Stimulated activated CD8-positive, alpha-beta memory T cell treated with anti-CD3 and anti-CD28 coated beads, Interleukin-7, amount 100 ng/mL, for 48 hours (primary cell): ENCODE measurements around the gene TBX1.
"Not testable (repeated sequence)": the region's sequence is repeated elsewhere in the genome, so short reads cannot be mapped to it uniquely, and the experiment has no call there.

Source experiments
- DNase-seq, 2 donors: peaks; one replicate each; pipeline ENCODE4 v3.0.0-alpha.2; 2020; ENCODE audit warnings: low read depth in 1 of 2; ENCODE audit errors: extremely low read depth in 1 of 2

Gene TBX1

DNA sequence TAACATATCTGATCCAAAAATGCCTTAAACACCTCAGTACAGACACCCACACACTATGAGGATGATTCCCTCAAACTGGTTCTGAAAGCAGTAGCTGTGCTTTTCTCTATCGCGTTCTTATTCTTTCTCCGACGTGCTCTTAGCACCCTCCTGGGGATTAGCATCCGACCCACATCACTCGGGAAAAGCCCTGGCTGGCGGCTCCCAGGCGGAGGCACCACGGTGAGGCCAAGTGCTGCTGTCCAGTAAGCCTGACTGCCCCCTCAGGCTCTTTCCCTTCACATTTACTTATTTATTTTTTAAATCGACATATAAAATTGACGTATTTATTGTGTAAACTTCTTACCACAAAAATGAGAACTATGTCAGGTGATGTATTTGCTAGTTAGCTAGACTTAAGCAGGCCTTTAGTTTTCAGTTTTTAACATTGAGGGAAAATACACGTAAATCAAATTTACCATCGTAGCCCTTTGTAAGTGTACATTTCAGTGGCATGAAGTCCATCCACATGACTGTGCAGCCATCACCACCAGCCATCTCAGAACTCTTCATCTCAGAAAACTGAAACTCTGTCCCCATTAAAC lies 19.2 kb downstream of the TBX1 start:
- no peak for DNase-seq

DNA sequence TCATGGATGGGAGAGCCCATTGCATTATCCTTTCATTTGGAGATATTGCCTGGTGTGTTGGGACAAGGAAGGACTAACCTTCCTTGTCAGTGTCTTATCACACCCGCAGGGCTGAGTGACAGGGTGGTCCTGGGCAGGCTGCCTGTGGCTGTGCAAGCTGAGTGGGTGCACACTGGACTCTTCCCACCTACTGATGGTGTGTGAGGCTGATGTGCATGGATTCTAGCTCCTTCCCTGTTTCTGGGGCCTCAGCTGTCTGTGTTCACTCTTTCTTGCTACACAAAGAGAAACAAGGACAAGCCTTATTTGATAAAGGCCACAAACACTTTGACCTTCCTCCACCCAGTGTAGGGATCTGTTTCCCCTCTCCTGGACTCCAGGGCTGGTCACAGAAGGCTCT lies 22.0 kb downstream of the TBX1 start:
- DNase-seq, result no peak

DNA sequence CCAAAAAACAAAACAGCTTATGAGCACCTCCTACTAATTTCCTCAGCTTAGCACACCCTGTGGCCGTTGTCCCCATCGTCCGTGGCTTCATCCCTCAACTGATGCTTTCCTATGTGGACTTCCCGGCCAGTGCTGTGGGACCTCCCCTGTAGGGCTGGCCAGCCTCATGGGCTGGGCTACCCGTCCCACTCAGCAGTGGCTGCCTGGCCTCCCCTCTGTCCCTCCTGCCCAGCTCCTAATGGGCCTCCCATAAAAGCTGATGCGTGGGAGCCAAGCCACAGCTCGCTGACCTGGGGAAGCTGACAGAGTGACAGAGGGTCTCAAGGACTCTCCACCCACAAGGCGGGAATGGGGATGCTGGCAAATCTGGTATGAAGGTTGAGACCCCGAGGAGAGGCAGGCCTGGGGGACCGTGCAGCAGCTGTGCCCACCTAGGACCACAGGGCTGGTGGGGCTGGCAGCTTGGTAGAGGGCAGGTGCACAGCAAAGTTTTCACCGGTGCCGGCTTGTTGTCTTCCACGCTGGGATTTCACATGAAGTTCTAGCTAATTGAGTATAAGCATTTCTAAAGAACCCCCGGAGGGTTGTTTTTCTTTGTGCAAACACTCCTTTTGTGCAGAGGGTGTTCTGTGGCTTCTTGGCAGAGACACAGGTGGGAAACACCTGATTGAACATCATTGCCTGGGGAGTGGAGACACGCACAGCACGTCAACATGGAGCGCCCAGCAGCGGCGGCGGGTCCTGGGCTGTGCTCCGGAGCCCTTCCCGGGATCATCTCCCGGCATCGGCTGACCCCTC lies 23.2 kb downstream of the TBX1 start:
- no peak for DNase-seq

DNA sequence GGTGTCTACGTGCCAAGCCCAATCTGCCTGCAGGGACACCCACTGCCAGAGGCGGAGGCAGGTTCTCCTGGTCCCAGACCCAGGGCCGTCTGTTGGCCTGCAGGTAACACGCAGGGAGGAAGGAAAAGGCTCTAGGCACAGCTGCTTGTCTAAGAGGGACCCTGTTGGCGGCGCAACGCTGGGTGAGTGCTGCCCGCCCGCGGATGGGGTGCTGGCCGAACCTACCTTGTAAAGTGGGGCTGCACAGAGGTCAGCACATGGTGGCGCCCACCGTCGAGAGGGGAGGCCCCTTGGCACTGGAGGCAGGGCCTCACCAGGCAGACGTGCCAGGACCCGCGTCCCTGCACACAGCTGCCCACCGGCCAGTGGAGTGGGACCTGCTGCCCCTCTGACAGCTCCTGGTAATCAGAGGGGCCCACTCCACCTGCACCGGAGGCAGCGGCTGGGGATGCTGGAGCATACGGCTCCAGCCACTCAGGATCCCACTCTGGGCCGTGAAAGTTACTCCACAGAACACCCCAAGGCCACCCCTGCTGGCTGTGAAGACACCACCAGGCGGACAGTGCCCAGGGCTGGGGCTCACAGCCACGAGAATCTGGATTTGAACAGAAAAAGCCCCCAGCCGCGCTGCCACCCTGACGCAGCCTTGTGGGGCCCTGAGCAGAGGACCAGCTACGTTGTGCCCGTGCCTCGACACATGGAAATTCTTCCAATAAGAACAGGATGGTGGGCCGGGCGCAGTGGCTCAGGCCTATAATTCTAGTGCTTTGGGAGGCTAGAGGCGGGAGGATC lies 24.0 kb downstream of the TBX1 start:
- no peak for DNase-seq

DNA sequence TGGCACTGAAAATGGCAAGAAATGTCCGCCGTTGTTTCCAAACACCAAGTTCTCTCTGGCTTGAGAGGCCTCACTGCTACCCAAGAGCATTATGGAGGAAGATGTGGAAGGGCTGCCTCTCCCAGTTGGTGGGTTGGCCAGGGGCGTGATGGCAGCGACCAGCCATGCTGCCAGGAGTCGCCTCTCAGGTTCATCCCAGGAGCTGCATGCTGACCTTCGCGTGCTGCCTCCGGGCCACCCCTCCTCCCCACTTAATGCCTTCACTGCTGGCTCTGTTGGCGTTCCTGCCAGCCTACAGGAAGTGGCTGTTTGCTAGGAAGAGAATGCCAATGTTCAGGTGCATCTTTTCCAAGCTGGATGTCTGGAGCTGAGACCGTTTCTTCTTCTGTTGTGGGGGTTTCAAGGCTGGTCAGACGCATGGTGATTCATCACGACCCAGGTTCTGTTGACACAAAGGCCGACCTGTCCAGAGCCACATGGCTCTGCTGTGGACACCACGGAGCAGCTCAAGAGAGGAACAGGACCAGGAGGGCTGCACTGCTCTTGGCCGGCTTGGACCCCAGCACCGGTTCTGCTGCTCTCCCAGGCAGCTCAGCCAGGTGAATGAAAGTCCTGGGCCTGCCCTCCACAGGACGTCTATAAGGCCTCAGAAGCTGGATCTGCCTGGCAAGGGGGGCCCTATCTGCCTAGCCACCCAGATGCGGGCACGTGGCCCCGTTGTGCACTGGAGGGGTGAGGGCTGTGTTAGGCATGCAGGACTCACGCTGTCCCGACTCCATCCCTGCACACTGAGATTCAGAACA lies 25.1 kb downstream of the TBX1 start:
- no peak for DNase-seq

DNA sequence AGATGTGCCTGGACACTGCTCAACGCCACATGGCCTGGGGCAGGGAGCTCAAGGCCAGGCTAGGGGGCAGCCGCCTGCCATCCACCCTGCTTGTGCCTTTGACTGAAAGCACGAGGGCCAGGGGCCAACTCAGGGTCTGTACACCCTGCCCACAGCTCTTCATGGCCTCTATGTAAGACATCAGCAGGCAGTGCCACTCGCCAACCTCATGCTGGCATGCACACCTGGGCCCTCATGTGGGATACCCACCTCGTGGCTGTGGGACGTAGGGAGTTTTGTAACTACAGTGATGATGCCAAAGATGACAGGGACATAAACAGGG lies 25.6 kb downstream of the TBX1 start:
- DNase-seq, result no peak

DNA sequence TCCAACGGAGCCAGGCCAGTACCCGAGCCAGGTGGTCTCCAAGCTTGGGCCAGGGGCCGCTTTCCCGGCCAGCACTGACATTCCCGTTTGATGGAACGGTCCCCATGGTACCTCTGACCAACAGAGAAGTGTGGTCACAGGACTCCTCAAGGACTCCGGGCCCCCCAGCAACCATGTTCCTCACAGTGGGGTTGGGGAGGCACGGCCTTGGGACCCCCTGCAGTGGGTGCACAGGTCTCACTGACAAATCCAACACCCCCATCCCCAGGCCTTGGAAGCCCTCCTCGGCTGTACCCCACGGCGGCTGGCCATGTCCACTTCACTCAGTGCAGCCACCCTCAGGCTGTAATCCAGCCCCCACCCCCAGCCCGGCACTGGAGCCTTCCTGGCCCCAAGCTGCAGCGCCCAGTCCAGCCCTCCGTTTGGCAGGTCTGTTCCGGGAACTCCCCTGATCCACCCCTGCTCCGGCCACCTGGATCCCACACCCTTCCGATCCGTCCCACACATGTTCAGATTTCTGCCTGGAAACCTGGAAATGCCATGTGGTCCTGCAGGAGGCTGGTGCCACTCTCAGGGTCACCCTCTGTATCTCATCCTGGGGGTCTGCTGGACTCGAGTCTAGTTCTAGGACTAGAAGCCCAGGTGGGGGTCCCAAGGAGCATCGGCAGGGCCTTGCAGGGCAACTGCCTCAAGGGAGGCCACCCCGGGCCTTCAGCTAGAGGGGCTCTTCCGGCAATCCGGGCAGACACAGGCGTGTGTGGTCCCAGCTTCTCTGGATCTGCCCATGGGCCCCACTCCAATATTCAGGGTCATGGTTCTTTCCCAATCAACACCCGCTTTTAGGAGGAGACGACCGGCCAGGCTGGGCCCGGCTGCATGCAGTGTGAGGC lies 26.6 kb downstream of the TBX1 start:
- no peak for DNase-seq

GRCh38 chr22:19787849-19788141 lies 27.2 kb downstream of the TBX1 start:
- no peak for DNase-seq

GRCh38 chr22:19788661-19789225 lies 28.2 kb downstream of the TBX1 start:
- no peak for DNase-seq

DNA sequence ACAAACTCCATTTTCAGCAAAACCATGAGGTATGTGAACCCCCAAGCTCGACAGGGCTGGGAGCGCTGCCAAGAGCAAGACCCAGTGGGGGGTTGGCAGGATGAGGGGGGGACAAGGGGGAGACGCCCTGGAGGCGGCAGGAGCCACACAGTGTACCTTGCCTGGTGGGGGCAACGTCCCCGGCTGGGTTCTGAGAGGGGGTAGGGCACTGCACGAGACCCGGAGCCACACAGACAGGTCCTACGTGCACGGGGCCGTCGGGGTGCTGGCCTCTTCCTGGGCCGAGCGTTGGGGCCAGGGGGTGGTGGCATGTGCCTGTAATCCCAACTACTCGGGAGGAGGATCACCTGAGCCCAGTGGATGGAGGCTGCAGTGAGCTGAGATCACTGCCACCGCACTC lies 28.8 kb downstream of the TBX1 start:
- no peak for DNase-seq

GRCh38 chr22:19789828-19790227 lies 29.2 kb downstream of the TBX1 start:
- DNase-seq, result no peak

DNA sequence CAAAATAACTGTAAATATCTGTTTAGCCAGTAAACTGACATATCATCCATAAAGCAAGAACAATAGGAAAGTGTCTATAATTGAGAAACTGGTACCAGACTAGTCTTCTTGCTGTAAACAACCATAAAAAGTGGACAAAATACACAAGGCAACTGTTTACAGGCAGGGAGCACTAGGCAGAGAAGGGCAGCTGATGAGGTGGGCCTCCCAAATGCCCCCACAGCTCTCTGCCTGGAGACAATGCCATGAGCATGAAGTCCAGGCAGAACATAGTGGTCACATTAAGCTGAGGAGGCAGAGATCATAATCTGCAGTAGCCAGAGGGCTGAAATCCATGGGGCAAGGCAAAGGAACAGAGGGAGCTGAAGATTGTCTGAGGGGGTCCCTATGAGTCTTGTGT lies 30.7 kb downstream of the TBX1 start:
- no peak for DNase-seq

GRCh38 chr22:19791894-19792293 lies 31.3 kb downstream of the TBX1 start:
- no peak for DNase-seq

DNA sequence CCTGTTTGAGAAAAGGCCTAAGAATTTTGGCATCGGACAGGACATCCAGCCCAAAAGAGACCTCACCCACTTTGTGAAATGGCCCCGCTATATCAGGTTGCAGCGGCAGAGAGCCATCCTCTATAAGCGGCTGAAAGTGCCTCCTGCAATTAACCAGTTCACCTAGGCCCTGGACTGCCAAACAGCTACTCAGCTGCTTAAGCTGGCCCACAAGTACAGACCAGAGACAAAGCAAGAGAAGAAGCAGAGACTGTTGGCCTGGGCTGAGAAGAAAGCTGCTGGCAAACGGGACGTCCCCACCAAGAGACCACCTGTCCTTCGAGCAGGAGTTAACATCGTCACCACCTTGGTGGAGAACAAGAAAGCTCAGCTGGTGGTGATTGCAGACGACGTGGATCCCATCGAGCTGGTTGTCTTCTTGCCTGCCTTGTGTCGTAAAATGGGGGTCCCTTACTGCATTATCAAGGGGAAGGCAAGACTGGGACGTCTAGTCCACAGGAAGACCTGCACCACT lies 31.9 kb downstream of the TBX1 start:
- not testable (repeated sequence) for DNase-seq

DNA sequence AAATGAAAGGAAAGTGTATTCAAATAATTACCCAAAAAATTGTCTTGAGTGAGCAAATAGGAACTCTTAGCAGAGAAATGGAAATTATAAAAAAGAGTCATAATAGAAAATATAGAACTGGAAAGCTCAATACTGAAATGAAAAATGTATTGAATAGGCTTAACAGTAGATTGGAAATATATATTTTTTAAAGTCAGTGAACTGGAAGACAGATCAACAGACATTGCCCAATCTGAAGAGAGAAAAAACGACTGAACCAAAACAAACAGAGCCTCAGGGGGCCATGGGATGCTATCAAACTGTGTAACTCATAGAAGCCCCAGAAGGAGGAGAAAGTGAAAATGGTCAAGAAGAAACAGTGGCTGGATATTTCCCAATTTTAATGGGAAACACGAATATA lies 32.6 kb downstream of the TBX1 start:
- DNase-seq, result no peak

DNA sequence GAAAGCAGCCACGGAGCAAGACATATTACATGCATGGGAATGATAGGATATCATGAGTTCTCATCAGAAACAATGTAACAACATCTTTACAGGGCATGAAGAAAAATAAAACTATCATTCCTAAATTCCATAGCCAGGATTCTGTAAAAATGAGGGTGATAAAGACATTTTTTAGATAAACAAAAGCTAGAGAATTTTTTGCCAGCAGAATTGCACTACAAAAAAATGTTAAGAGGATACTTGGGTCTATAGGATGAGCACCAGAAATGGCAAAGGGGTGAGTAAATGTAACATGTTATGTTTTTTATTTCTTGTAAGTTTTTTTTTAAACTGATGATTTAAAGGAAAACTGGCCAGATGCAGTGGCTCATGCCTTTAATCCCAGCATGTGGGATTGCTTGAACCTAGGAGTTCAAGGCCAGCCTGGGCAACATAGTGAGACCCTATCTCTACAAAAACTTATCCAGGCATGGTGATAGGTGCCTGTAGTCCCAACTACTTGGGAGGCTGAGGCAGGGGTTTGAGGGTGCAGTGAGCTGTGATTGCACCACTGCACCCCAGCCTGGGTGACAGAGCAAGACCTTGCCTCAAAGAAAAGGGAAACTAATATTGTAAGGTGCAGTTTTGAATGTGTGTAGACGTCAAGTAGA lies 33.2 kb downstream of the TBX1 start:
- DNase-seq, result no peak

DNA sequence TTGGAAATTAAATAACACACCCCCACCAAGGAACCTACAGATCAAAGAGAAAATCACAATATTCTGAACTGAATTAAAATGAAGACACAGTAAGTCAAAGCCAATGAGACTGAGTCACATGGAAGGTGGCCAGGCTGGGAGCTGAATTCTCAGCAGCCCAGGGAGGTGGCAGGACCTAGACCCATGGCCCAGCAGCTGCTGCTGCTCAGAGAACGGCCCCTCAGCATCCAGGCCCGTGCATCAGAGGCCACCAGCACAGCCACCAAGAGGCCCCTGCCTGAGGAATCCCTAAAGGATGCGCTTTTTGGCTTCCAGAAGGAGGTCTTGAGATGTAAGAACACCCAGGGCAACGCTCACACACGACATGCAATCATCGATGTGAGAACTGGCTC lies 35.0 kb downstream of the TBX1 start:
- no peak for DNase-seq

DNA sequence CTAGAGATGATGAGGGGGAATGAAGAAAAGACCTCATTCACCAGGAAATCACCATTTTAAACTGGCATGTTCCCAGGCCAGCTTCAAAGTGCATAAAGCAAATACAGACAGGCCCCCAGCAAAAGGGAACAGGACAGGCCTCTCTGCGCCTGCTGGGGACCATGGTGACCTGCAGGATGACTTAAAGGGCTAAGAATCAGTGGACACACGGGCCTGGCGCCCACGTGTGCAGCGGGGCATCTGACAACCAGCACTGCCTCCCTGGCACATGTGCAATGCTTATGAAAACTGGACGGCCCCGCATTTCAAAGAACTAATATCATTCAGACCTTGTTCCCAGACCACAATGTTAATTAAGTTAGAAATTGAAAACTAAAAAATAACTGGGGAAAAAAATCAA lies 35.6 kb downstream of the TBX1 start:
- DNase-seq, result no peak
